Skeletal muscle tissue (tissue), 4 donors: ENCODE results near the gene NCAM1. TPM values are rescaled to one million over a fixed set of nuclear protein-coding genes. Genes with fewer than 3 reads are reported as not detected.

Experiments used
- H3K27ac ChIP-seq: one replicate; pipeline ENCODE4 v1.7.0; 2013; ENCODE audit warnings: mild to moderate bottlenecking, low read depth, low read length, inconsistent platforms
- H3K27me3 ChIP-seq, 3 donors: one replicate each; pipeline ENCODE4 v1.7.0; 2013; ENCODE audit warnings: low read length in 3 of 3; ENCODE audit not compliant: control insufficient read depth in 3 of 3, insufficient read depth in 3 of 3
- H3K36me3 ChIP-seq, 3 donors: one replicate each; pipeline ENCODE4 v1.7.0; 2013; ENCODE audit warnings: low read length in 3 of 3; ENCODE audit not compliant: control insufficient read depth in 3 of 3, insufficient read depth in 3 of 3
- H3K4me1 ChIP-seq, 3 donors: one replicate each; pipeline ENCODE4 v1.7.0; 2013; ENCODE audit warnings: low read length in 3 of 3, mild to moderate bottlenecking in 3 of 3; ENCODE audit not compliant: control insufficient read depth in 3 of 3, insufficient read depth in 3 of 3
- H3K4me3 ChIP-seq, 3 donors: one replicate each; pipeline ENCODE4 v1.7.0; 2013; ENCODE audit warnings: low read length in 3 of 3
- H3K9ac ChIP-seq, 3 donors: one replicate each; pipeline ENCODE4 v1.7.0; 2013; ENCODE audit warnings: low read length in 3 of 3, mild to moderate bottlenecking in 3 of 3, moderate library complexity in 2 of 3, low read depth in 1 of 3
- H3K9me3 ChIP-seq, 3 donors: one replicate each; pipeline ENCODE4 v1.7.0; 2013; ENCODE audit warnings: low read length in 3 of 3; ENCODE audit not compliant: control insufficient read depth in 3 of 3
- total RNA-seq: library from RNA; depleted of rRNA; stranded (reverse); fragments of >200 nt; gene quantifications from one replicate; pipeline ENCODE4 v1.2.3, GENCODE V29; 2014
- donor health status: Osteomylitis.

Gene NCAM1
- total RNA-seq, 1 donor from 2014 or later: 63.7 TPM

DNA sequence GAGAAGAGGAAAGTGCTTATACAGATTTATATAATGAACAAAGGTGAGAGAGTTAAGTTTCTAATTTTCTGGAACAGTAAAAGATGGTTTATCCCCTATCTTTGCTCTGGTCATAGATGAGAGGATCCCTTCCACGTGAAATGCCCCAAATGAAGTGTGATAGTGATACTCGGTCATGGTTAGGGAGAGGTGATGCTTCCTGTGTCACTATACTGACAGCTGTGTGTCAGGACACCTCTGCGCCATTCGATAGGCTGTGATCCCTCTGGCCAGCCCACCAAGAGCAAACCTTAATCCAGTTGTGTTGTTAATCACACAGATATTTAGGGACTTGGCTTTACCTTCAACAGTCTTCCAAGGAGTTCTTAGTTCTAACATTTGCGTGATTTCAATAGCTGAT, 57.7 kb downstream of the NCAM1 start:
- H3K27ac ChIP-seq: no peak overlapping the region
- H3K4me3 ChIP-seq: no peak overlapping the region
- peaks cover 6 to 11% (median 10%) of the 10 kb centered on the region in 3 donors for H3K4me1 ChIP-seq

DNA sequence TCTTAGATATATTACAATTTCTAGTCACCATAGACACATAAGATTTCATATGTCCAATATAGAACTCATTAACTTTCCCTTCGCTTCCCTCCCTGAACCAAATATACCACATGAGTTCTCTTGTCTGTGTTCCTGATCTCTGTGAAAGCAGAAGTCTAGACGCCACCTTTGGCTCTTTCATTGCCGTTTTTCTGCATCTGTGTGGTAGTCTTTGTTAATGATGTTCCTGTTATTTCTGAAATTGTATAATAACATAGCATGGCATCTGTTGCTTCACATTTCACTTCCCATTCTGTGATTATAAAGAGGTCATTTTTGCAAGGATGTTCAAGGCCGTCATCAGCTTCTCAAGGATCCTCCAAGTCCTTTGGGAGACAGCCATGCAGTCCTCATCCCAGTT, 58.5 kb downstream of the NCAM1 start:
- no peaks in the 10 kb centered on the region for H3K27me3 ChIP-seq
- no peak overlapping the region for H3K9ac ChIP-seq
- H3K4me3 ChIP-seq: no peak overlapping the region
- H3K9me3 ChIP-seq: no peaks in the 10 kb centered on the region
- H3K36me3 ChIP-seq: no peaks in the 10 kb centered on the region
- no peak overlapping the region for H3K27ac ChIP-seq
- H3K4me1 ChIP-seq: peaks cover 2 to 4% (median 4%) of the 10 kb centered on the region in 3 donors

More for the DNA sequence above, 57.7 kb downstream of the NCAM1 start:
- Histone ChIP-seq H3K27me3 (no peaks in the 10 kb centered on the region), H3K9me3 (no peaks in the 10 kb centered on the region), H3K36me3 (no peaks in the 10 kb centered on the region), H3K9ac (no peak overlapping the region)

DNA sequence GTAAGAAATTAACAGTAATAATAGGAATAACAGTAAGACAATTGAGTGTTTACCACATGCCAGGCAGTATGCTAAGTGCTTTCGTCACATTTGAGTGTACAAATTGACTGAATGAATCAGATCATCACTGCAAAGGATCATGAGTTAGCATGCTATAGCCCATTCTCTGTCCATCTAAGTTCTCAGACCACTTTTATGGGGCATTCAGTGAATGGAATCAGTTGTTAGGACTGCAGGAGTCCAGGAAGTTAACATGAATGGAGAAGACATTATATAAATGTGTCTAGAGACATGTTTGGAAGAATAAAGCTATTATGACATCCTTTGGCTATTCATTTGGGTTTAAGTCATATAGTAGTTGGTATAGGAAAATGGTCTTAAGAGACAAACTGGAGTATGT, 59.9 kb downstream of the NCAM1 start:
- H3K36me3 ChIP-seq: no peaks in the 10 kb centered on the region
- H3K27ac ChIP-seq: no peak overlapping the region

DNA sequence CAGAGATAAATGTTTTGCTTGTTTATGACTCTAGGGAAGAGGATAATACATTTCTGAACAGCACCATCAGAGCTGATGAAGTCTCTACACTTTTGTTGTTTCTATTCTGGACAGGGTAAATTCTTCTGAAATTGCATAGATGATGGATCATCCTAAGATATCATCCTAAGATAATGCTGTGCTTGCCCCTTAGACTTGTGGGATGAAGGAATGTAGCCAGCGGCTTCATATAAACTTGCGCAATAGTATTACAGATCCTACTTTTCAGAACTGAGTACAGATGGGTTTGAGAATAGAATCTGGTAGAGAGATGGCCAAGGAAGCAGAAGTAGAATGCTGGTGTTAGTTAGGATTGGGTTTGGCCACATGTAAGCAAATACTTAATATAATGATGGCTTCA, 61.0 kb downstream of the NCAM1 start:
- no peaks in the 10 kb centered on the region for H3K36me3 ChIP-seq
- H3K27ac ChIP-seq: no peak overlapping the region
- H3K27me3 ChIP-seq: peaks cover 0 to 3% (median 3%) of the 10 kb centered on the region in 3 donors
- no peaks in the 10 kb centered on the region for H3K9me3 ChIP-seq
- no peak overlapping the region for H3K4me3 ChIP-seq
- H3K9ac ChIP-seq: no peak overlapping the region
- no peaks in the 10 kb centered on the region for H3K4me1 ChIP-seq

More for the DNA sequence above, 59.9 kb downstream of the NCAM1 start:
- Histone ChIP-seq H3K4me1 (no peaks in the 10 kb centered on the region), H3K27me3 (no peaks in the 10 kb centered on the region), H3K4me3 (no peak overlapping the region), H3K9me3 (no peaks in the 10 kb centered on the region), H3K9ac (no peak overlapping the region)

DNA sequence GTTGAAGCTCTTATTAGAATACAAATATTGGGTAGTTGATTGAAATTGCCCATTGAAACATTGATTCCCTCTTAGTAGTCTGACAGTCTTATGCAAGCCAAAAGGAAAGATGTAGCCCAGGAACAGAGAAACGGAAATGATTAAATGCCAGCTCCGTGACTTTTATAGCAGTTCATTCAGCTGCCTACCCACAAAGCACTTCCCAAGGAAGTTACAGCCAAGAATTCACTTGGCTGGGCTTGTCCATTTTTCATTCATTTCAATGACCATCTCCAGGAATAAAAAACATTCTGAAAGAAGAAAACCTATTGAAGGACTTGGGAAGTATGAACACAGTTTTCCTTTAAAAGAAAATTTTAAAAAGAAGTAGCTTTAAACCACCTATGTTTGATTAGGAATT, 62.0 kb downstream of the NCAM1 start:
- H3K9me3 ChIP-seq: no peaks in the 10 kb centered on the region
- H3K9ac ChIP-seq: no peak overlapping the region
- H3K27me3 ChIP-seq: peaks cover 0 to 3% (median 3%) of the 10 kb centered on the region in 3 donors
- H3K27ac ChIP-seq: no peak overlapping the region
- no peaks in the 10 kb centered on the region for H3K4me1 ChIP-seq
- no peak overlapping the region for H3K4me3 ChIP-seq
- no peaks in the 10 kb centered on the region for H3K36me3 ChIP-seq

DNA sequence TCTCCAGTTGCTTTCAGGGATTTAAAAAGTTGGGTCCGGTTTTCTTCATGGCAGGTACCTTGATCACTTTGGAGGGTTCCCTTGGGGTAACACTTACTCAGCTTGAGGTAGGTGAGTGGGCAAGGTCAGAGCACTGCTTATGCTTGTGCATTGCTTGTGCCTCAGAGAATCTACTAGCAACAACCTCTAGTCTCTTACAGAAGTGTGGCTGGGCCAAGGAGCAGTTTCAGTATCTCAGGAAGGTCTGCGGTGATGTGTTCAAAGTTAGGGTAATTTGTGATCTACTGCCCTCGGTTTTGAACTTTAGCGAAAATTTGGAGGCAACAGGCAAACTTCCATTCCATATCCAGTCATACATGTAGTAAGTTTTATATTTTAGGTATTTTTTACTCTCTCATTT, 62.8 kb downstream of the NCAM1 start:
- no peak overlapping the region for H3K9ac ChIP-seq
- no peaks in the 10 kb centered on the region for H3K36me3 ChIP-seq
- H3K4me1 ChIP-seq: no peaks in the 10 kb centered on the region
- no peaks in the 10 kb centered on the region for H3K9me3 ChIP-seq
- H3K27me3 ChIP-seq: peaks cover 0 to 3% (median 3%) of the 10 kb centered on the region in 3 donors
- no peak overlapping the region for H3K4me3 ChIP-seq
- H3K27ac ChIP-seq: no peak overlapping the region

DNA sequence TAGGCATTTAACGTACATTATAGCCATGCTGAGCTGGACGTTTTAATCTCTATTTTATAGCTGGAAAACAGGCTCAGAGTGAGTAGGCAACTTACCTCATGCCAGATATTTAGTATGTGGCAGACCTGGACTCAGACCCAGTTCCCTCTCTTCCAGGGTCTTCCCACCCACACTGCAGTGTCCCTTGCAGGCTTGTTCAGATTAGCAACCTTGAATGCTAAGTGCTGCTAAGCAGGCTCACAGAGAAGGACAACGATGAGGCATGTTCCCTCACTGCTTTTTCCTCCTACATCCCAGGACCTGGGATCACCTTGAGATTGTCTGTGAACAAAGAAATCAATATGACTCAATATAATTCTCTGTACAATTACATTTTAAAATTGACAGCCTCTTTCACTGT, 65.6 kb downstream of the NCAM1 start:
- Histone ChIP-seq H3K9ac (no peak overlapping the region), H3K27ac (no peak overlapping the region), H3K36me3 (no peaks in the 10 kb centered on the region), H3K4me1 (no peaks in the 10 kb centered on the region), H3K4me3 (no peak overlapping the region), H3K27me3 (peaks cover 0 to 3% (median 3%) of the 10 kb centered on the region in 3 donors), H3K9me3 (no peaks in the 10 kb centered on the region)

DNA sequence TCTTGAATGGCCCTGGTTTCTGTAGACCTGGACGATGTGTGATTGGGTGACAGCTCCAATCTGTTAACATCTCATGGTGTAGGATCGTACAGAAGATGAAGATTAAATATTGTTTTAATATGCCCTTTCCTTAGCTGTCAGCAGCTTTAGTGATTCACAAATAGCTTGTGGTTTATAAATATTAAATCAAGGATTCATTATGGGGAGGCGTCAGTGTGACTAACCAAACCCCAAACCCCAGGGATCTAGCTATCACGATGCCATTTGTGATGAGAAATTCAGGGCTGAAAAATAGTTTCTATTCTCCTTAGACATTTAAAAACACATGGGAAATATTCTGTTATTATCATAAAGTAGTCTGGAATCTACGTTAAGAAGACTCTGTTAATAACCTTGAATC, 73.4 kb downstream of the NCAM1 start:
- H3K36me3 ChIP-seq: no peaks in the 10 kb centered on the region
- no peaks in the 10 kb centered on the region for H3K9me3 ChIP-seq
- no peaks in the 10 kb centered on the region for H3K27me3 ChIP-seq
- no peak overlapping the region for H3K9ac ChIP-seq
- H3K4me3 ChIP-seq: no peak overlapping the region
- H3K4me1 ChIP-seq: no peaks in the 10 kb centered on the region
- H3K27ac ChIP-seq: no peak overlapping the region

DNA sequence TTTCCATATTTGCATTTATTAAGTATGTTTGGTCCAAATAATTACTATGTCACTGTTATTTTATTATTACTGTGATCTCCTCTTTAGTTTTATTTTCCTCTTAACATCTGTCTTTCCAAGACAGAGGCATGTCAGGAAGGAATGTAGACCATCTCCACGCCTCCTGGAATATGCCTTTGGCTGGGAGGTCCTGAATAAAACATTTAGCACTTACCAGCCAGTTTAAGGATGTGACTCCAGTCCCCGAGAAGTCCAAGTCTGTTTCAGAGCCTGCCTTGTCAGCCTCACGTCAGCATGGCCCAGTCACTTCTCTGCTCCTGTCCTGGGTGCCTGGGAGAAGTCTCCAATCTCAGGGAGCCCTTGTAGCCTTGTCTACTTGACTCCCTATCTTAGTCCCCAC, 74.5 kb downstream of the NCAM1 start:
- H3K4me1 ChIP-seq: no peaks in the 10 kb centered on the region
- H3K36me3 ChIP-seq: no peaks in the 10 kb centered on the region
- no peak overlapping the region for H3K4me3 ChIP-seq
- no peak overlapping the region for H3K27ac ChIP-seq
- no peak overlapping the region for H3K9ac ChIP-seq
- H3K9me3 ChIP-seq: no peaks in the 10 kb centered on the region
- no peaks in the 10 kb centered on the region for H3K27me3 ChIP-seq

DNA sequence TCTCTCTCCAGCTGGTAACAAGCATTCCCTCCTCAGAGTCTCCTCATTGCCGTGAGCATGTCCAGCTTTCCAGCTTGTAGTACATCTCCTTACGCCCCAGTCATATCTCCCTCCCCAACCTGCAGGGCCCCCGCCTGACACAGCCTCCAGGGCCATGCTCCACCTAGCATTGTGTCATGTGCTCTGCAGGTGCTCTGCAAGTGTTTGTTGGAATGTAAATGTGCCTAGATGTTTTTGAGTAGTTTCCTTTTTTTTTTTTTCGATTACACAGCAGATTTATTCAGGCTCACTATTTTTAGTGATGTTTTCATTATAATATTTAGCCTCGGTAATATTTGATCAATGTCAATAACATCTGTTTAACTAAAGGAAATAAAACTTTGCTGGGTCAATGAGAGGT, 82.5 kb downstream of the NCAM1 start:
- no peaks in the 10 kb centered on the region for H3K36me3 ChIP-seq
- H3K9ac ChIP-seq: no peak overlapping the region
- H3K9me3 ChIP-seq: no peaks in the 10 kb centered on the region
- H3K27ac ChIP-seq: no peak overlapping the region
- H3K27me3 ChIP-seq: no peaks in the 10 kb centered on the region
- H3K4me1 ChIP-seq: no peaks in the 10 kb centered on the region
- no peak overlapping the region for H3K4me3 ChIP-seq

DNA sequence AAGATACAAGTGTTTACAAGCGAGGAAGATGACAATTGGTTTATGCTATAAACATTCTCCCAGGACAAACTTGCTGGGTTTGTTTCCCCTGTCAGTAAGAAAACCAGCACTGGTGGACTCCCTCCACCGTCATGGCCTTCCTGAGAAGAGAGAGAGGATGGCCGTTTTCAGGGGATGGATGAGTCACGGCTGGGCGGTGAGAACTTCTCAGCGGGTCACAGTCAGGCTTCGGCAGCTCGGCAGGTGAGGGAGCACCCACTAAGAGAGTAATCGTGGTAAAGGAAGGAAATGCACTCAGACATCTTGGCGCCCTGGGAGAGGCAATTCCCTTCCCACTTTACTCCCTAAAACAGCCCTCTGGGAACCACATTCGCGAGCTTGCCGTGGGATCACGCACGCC, 83.9 kb downstream of the NCAM1 start:
- H3K4me3 ChIP-seq: no peak overlapping the region
- no peaks in the 10 kb centered on the region for H3K9me3 ChIP-seq

More for the DNA sequence above, 83.9 kb downstream of the NCAM1 start:
- Histone ChIP-seq H3K4me1 (no peaks in the 10 kb centered on the region), H3K27ac (no peak overlapping the region), H3K36me3 (no peaks in the 10 kb centered on the region), H3K27me3 (no peaks in the 10 kb centered on the region), H3K9ac (no peak overlapping the region)
